HEK293 (cell line): ENCODE measurements around the gene IPO9.

ENCODE experiments used
- CTCF ChIA-PET: fragments of 350-600 bp; formaldehyde crosslinking; extraction: SDS; loops from one replicate; lab custom pipeline; 2021; ENCODE audit warnings: antibody characterized with exemption; lab: Yijun Ruan, JAX
- POLR2A ChIA-PET: fragments of 300-600 bp; formaldehyde crosslinking; extraction: SDS; loops from one replicate; lab custom pipeline; 2020; ENCODE audit warnings: antibody characterized with exemption, inconsistent platforms; lab: Yijun Ruan, JAX
- H3K27ac ChIP-seq: fragments of 200-500 bp; sonication (Bioruptor generic); 2 replicates; pipeline ENCODE4 v1.5.1; 2014; ENCODE audit warnings: low read depth, low read length, control low read depth, inconsistent platforms; ENCODE audit errors: extremely low read depth
- H3K36me3 ChIP-seq, 2 experiments: fragments of 200-500 bp in 1 of 2; sonication (Bioruptor generic) in 1 of 2; 1 replicate in 1 of 2; 2 replicates in 1 of 2; pipeline ENCODE4 v1.5.1; 2014 to 2017; ENCODE audit warnings: inconsistent platforms in 2 of 2, low read length in 2 of 2; ENCODE audit not compliant: control insufficient read depth in 2 of 2, insufficient read depth in 1 of 2
- H3K4me1 ChIP-seq: fragments of 200-500 bp; sonication (Bioruptor generic); 2 replicates; pipeline ENCODE4 v1.5.1; 2014; ENCODE audit warnings: mild to moderate bottlenecking, low read length, inconsistent platforms; ENCODE audit not compliant: control insufficient read depth, insufficient read depth
- H3K4me3 ChIP-seq: 2 replicates; pipeline ENCODE4 v1.5.1; 2011; ENCODE audit warnings: low read depth, mild to moderate bottlenecking, control low read depth, low read length, moderate library complexity
- H3K9me3 ChIP-seq: fragments of 200-500 bp; sonication (Bioruptor generic); 2 replicates; pipeline ENCODE4 v1.5.1; 2014; ENCODE audit warnings: low read depth, low read length, inconsistent platforms; ENCODE audit not compliant: control insufficient read depth, insufficient read depth
- GFI1B ChIP-seq: fragments of 450-650 bp; formaldehyde crosslinking; IDR thresholded peaks from 2 replicates; pipeline ENCODE4 v1.5.1; 2016; ENCODE audit warnings: missing biosample characterization, missing genetic modification characterization
- MZF1 ChIP-seq: fragments of 450-650 bp; formaldehyde crosslinking; IDR thresholded peaks from 2 replicates; pipeline ENCODE4 v1.5.1; 2017; ENCODE audit warnings: missing biosample characterization, missing genetic modification characterization, borderline replicate concordance
- ZBTB11 ChIP-seq: fragments of 450-650 bp; formaldehyde crosslinking; conservative IDR thresholded peaks from 2 replicates; pipeline ENCODE4 v1.5.1; 2016; ENCODE audit warnings: low read depth, missing biosample characterization, missing genetic modification characterization
- ZNF112 ChIP-seq: fragments of 450-650 bp; formaldehyde crosslinking; IDR thresholded peaks from 2 replicates; pipeline ENCODE4 v1.5.0; 2017; ENCODE audit warnings: missing biosample characterization, missing genetic modification characterization
- ZNF174 ChIP-seq: fragments of 450-650 bp; formaldehyde crosslinking; IDR thresholded peaks from 2 replicates; pipeline ENCODE4 v1.5.0; 2017; ENCODE audit warnings: missing biosample characterization, mild to moderate bottlenecking, missing genetic modification characterization
- ZNF184 ChIP-seq: fragments of 450-650 bp; IDR thresholded peaks from 2 replicates; pipeline ENCODE4 v1.5.1; 2018; ENCODE audit warnings: missing biosample characterization, mild to moderate bottlenecking, missing genetic modification characterization
- ZNF19 ChIP-seq: fragments of 450-650 bp; formaldehyde crosslinking; IDR thresholded peaks from 2 replicates; pipeline ENCODE4; 2016; ENCODE audit warnings: missing biosample characterization, missing genetic modification characterization, low read depth
- ZNF211 ChIP-seq: fragments of 450-650 bp; formaldehyde crosslinking; IDR thresholded peaks from 2 replicates; pipeline ENCODE4 v1.5.1; 2016; ENCODE audit warnings: low read depth, missing biosample characterization, missing genetic modification characterization
- ZNF24 ChIP-seq: fragments of 450-650 bp; formaldehyde crosslinking; IDR thresholded peaks from 2 replicates; pipeline ENCODE4 v1.5.1; 2016; ENCODE audit warnings: missing biosample characterization, missing genetic modification characterization
- ZNF292 ChIP-seq: fragments of 450-650 bp; formaldehyde crosslinking; IDR thresholded peaks from 2 replicates; pipeline ENCODE4 v1.5.1; 2016; ENCODE audit warnings: low read depth, missing biosample characterization, missing genetic modification characterization, borderline replicate concordance
- ZNF302 ChIP-seq: fragments of 450-650 bp; formaldehyde crosslinking; IDR thresholded peaks from 2 replicates; pipeline ENCODE4 v1.5.1; 2016; ENCODE audit warnings: missing biosample characterization, missing genetic modification characterization, low read depth
- ZNF394 ChIP-seq: fragments of 450-650 bp; formaldehyde crosslinking; IDR thresholded peaks from 2 replicates; pipeline ENCODE4 v1.5.1; 2016; ENCODE audit warnings: missing biosample characterization, missing genetic modification characterization, mild to moderate bottlenecking, moderate library complexity, borderline replicate concordance
- ZNF473 ChIP-seq: fragments of 450-650 bp; formaldehyde crosslinking; IDR thresholded peaks from 2 replicates; pipeline ENCODE4 v1.5.1; 2017; ENCODE audit warnings: missing biosample characterization, missing genetic modification characterization
- ZNF548 ChIP-seq: fragments of 450-650 bp; formaldehyde crosslinking; IDR thresholded peaks from 2 replicates; pipeline ENCODE4 v1.5.1; 2016; ENCODE audit warnings: missing biosample characterization, missing genetic modification characterization
- ZNF677 ChIP-seq: fragments of 450-650 bp; IDR thresholded peaks from 2 replicates; pipeline ENCODE4 v1.5.0; 2018; ENCODE audit warnings: missing biosample characterization, mild to moderate bottlenecking, missing genetic modification characterization, moderate library complexity
- ZNF837 ChIP-seq: fragments of 450-650 bp; formaldehyde crosslinking; IDR thresholded peaks from 2 replicates; pipeline ENCODE4 v1.5.1; 2016; ENCODE audit warnings: missing biosample characterization, missing genetic modification characterization
- TF ChIP-seq, protein P1 (sequence below): fragments of 450-650 bp; formaldehyde crosslinking; IDR thresholded peaks from 2 replicates; pipeline ENCODE4 v1.5.1; 2016; ENCODE audit warnings: missing biosample characterization, missing genetic modification characterization
- TF ChIP-seq, protein P2 (sequence below): fragments of 450-650 bp; formaldehyde crosslinking; IDR thresholded peaks from 2 replicates; pipeline ENCODE4 v1.5.1; 2016; ENCODE audit warnings: missing biosample characterization, missing genetic modification characterization
- TF ChIP-seq, protein P3 (sequence below): fragments of 450-650 bp; formaldehyde crosslinking; IDR thresholded peaks from 2 replicates; pipeline ENCODE4 v1.5.1; 2016; ENCODE audit warnings: missing biosample characterization, missing genetic modification characterization

The IPO9 gene

GRCh38 chr1:201859424-201859823 is 30.5 kb downstream of the IPO9 start:
- CTCF ChIA-PET = interaction anchor here (0.7 to 1.1 kb wide), 2 partner anchors 9 to 34 kb away, joined by 3 to 4 read pairs; no protein-coding TSS in a partner anchor
- no peak overlapping the region for H3K27ac ChIP-seq
- H3K4me1 ChIP-seq = no peaks in the 10 kb centered on the region
- H3K4me3 ChIP-seq = no peak overlapping the region
- POLR2A ChIA-PET = no interaction called here
- no peaks in the 10 kb centered on the region for H3K9me3 ChIP-seq
- H3K36me3 ChIP-seq = peaks cover 52 to 94% of the 10 kb centered on the region in 2 experiments
- no peak for TF ChIP-seq ZNF677 (tag by site-specific recombination)
- TF ChIP-seq ZNF174 (tag by site-specific recombination) = no peak
- no peak for TF ChIP-seq GFI1B
- no peak for TF ChIP-seq ZNF19 (tag by site-specific recombination)
- no peak for TF ChIP-seq ZBTB11
- no peak for TF ChIP-seq ZNF184 (tag by site-specific recombination)
- no peak for TF ChIP-seq ZNF292 (tag by site-specific recombination)
- no peak for TF ChIP-seq MZF1 (tag by site-specific recombination)
- no peak for TF ChIP-seq ZNF548 (tag by site-specific recombination)
- TF ChIP-seq, protein P1, sequence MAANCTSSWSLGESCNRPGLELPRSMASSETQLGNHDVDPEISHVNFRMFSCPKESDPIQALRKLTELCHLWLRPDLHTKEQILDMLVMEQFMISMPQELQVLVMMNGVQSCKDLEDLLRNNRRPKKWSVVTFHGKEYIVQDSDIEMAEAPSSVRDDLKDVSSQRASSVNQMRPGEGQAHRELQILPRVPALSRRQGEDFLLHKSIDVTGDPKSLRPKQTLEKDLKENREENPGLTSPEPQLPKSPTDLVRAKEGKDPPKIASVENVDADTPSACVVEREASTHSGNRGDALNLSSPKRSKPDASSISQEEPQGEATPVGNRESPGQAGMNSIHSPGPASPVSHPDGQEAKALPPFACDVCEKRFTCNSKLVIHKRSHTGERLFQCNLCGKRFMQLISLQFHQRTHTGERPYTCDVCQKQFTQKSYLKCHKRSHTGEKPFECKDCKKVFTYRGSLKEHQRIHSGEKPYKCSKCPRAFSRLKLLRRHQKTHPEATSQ (tag by site-specific recombination) = no peak
- no peak for TF ChIP-seq ZNF394 (tag by site-specific recombination)
- TF ChIP-seq, protein P2, sequence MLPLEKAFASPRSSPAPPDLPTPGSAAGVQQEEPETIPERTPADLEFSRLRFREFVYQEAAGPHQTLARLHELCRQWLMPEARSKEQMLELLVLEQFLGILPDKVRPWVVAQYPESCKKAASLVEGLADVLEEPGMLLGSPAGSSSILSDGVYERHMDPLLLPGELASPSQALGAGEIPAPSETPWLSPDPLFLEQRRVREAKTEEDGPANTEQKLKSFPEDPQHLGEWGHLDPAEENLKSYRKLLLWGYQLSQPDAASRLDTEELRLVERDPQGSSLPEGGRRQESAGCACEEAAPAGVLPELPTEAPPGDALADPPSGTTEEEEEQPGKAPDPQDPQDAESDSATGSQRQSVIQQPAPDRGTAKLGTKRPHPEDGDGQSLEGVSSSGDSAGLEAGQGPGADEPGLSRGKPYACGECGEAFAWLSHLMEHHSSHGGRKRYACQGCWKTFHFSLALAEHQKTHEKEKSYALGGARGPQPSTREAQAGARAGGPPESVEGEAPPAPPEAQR (tag by site-specific recombination) = no peak
- no peak for TF ChIP-seq ZNF302 (tag by site-specific recombination)
- TF ChIP-seq, protein P3, sequence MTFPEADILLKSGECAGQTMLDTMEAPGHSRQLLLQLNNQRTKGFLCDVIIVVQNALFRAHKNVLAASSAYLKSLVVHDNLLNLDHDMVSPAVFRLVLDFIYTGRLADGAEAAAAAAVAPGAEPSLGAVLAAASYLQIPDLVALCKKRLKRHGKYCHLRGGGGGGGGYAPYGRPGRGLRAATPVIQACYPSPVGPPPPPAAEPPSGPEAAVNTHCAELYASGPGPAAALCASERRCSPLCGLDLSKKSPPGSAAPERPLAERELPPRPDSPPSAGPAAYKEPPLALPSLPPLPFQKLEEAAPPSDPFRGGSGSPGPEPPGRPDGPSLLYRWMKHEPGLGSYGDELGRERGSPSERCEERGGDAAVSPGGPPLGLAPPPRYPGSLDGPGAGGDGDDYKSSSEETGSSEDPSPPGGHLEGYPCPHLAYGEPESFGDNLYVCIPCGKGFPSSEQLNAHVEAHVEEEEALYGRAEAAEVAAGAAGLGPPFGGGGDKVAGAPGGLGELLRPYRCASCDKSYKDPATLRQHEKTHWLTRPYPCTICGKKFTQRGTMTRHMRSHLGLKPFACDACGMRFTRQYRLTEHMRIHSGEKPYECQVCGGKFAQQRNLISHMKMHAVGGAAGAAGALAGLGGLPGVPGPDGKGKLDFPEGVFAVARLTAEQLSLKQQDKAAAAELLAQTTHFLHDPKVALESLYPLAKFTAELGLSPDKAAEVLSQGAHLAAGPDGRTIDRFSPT (tag by site-specific recombination) = no peak
- no peak for TF ChIP-seq ZNF211 (tag by site-specific recombination)
- TF ChIP-seq ZNF24 (tag by site-specific recombination) = no peak
- TF ChIP-seq ZNF112 (tag by site-specific recombination) = no peak
- TF ChIP-seq ZNF473 (tag by site-specific recombination) = no peak
- no peak for TF ChIP-seq ZNF837 (tag by site-specific recombination)
